ENCODE data around the gene PXMP2.

The PXMP2 gene

DNA sequence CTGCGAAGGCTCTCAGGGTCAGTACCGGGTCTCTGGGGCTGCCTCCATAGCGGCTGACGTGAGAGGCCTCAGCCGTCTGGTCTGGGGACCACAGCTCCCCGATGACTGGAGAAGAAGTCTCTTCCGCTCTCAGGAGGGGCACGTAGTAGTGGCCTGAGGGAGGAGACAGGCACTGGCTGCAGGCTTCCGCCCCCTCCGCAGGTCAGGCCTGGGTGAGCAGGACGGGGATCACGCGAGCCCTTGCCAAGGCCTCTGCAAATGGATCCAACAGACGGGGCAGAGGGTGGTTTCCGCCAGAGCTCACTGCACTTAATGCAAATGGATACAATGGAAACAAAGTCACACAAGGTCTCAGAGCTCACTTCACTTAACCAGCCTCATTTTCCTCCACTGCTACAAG lies 49.5 kb downstream of the PXMP2 start:
- no peak for TF ChIP-seq EZH2 (IDR thresholded peaks at IDR 0.05; ENCODE audit: borderline replicate concordance, low read length)
- TF ChIP-seq, protein P1, sequence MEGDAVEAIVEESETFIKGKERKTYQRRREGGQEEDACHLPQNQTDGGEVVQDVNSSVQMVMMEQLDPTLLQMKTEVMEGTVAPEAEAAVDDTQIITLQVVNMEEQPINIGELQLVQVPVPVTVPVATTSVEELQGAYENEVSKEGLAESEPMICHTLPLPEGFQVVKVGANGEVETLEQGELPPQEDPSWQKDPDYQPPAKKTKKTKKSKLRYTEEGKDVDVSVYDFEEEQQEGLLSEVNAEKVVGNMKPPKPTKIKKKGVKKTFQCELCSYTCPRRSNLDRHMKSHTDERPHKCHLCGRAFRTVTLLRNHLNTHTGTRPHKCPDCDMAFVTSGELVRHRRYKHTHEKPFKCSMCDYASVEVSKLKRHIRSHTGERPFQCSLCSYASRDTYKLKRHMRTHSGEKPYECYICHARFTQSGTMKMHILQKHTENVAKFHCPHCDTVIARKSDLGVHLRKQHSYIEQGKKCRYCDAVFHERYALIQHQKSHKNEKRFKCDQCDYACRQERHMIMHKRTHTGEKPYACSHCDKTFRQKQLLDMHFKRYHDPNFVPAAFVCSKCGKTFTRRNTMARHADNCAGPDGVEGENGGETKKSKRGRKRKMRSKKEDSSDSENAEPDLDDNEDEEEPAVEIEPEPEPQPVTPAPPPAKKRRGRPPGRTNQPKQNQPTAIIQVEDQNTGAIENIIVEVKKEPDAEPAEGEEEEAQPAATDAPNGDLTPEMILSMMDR (IDR thresholded peaks at IDR 0.05; ENCODE audit: low read length), result no peak
- no peak overlapping the region for H3K27ac ChIP-seq (ENCODE audit: low read depth, low read length, poor library complexity, severe bottlenecking)
- H3K36me3 ChIP-seq (ENCODE audit: insufficient read depth, low read length), result peaks cover 97% of the 10 kb centered on the region

DNA sequence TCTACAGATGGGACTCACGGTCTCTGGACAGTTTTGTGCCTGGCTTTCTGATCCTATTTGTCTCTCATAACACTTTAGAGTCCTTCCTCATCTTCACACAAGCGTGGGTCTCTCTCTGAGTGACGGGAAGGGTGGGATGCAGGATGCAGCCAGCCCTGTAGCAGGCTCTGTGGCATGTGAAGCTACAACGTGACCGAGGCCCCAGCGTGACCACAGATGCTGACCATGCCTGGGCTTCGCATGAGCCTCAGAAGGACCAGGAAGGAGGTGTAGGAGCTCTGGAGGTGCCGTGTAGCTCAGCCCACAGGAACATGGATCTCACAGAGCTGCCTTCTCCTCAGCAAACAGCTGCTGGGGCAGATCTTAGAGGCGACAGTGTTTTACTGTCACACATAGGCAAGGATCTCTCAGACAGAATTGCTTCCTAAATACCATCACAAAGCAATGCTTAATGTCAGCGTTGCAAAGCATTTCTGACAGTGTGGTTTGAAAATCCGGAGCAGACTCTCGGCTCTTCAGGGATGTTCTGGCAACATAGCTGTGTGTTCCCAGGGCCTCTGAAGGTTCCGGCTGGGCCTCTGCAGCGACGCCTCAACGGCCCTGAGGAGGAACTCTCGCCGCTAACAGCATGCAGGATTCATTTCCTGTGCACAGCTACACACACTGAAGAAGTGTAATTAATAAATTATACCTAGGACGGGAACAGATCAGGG lies 52.4 kb downstream of the PXMP2 start:
- no peak overlapping the region for H3K4me2 ChIP-seq (ENCODE audit: low read length)
- TF ChIP-seq, protein P1 (IDR thresholded peaks at IDR 0.05; ENCODE audit: low read length), result no peak
- no peak for TF ChIP-seq EZH2 (IDR thresholded peaks at IDR 0.05; ENCODE audit: borderline replicate concordance, low read length)
- no peak overlapping the region for H2AFZ ChIP-seq (ENCODE audit: low read length)
- no peak overlapping the region for H3K4me3 ChIP-seq (ENCODE audit: low read depth, low read length, poor library complexity, severe bottlenecking)
- H4K20me1 ChIP-seq (ENCODE audit: insufficient read depth, low read length), result no peaks in the 10 kb centered on the region
- H3K9ac ChIP-seq (ENCODE audit: low read length), result no peak overlapping the region
- no peaks in the 10 kb centered on the region for H3K79me2 ChIP-seq (ENCODE audit: insufficient read depth, low read length)
- no peak overlapping the region for H3K27ac ChIP-seq (ENCODE audit: low read depth, low read length, poor library complexity, severe bottlenecking)
- peaks cover 97% of the 10 kb centered on the region for H3K36me3 ChIP-seq (ENCODE audit: insufficient read depth, low read length)
- no peaks in the 10 kb centered on the region for H3K27me3 ChIP-seq (ENCODE audit: insufficient read depth, low read length)
- no peaks in the 10 kb centered on the region for H3K4me1 ChIP-seq (ENCODE audit: insufficient read depth, low read length, severe bottlenecking)
- no peaks in the 10 kb centered on the region for H3F3A ChIP-seq (ENCODE audit: insufficient read depth, low read length)
- no peaks in the 10 kb centered on the region for H3K9me3 ChIP-seq (ENCODE audit: low read length)
- H3K9me2 ChIP-seq (ENCODE audit: low read depth, low read length), result no peaks in the 10 kb centered on the region

More for the DNA sequence above, 49.5 kb downstream of the PXMP2 start:
- Histone ChIP-seq H3K9me2 (ENCODE audit: low read depth, low read length) (no peaks in the 10 kb centered on the region), H3K4me1 (ENCODE audit: insufficient read depth, low read length, severe bottlenecking) (no peaks in the 10 kb centered on the region), H4K20me1 (ENCODE audit: insufficient read depth, low read length) (no peaks in the 10 kb centered on the region), H3K27me3 (ENCODE audit: insufficient read depth, low read length) (no peaks in the 10 kb centered on the region), H2AFZ (ENCODE audit: low read length) (no peak overlapping the region), H3F3A (ENCODE audit: insufficient read depth, low read length) (no peaks in the 10 kb centered on the region), H3K9me3 (ENCODE audit: low read length) (no peaks in the 10 kb centered on the region), H3K4me3 (ENCODE audit: low read depth, low read length, poor library complexity, severe bottlenecking) (no peak overlapping the region), H3K9ac (ENCODE audit: low read length) (no peak overlapping the region), H3K4me2 (ENCODE audit: low read length) (no peak overlapping the region), H3K79me2 (ENCODE audit: insufficient read depth, low read length) (no peaks in the 10 kb centered on the region)

DNA sequence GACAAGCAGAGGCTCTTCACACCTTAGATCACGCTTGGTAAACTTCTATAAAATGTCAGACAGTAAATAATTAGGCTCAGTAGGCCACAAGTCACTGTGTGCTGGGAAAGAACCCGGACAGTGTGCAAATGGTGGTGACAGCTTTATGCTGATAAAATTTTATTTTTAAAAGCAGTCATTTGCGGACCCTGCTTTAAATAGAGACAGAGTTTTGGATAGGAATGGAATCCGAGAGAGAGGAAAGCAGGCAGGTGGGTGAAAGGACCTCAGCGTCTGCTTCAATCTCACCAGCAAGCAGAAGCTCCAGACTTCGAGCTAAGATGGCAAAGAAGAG lies 52.9 kb downstream of the PXMP2 start:
- H3K27me3 ChIP-seq (ENCODE audit: insufficient read depth, low read length), result no peaks in the 10 kb centered on the region
- peaks cover 97% of the 10 kb centered on the region for H3K36me3 ChIP-seq (ENCODE audit: insufficient read depth, low read length)
- H3F3A ChIP-seq (ENCODE audit: insufficient read depth, low read length), result no peaks in the 10 kb centered on the region
- H3K4me1 ChIP-seq (ENCODE audit: insufficient read depth, low read length, severe bottlenecking), result no peaks in the 10 kb centered on the region
- no peak overlapping the region for H3K4me2 ChIP-seq (ENCODE audit: low read length)
- no peak overlapping the region for H3K27ac ChIP-seq (ENCODE audit: low read depth, low read length, poor library complexity, severe bottlenecking)
- H4K20me1 ChIP-seq (ENCODE audit: insufficient read depth, low read length), result no peaks in the 10 kb centered on the region
- no peak overlapping the region for H3K9ac ChIP-seq (ENCODE audit: low read length)
- no peak overlapping the region for H3K4me3 ChIP-seq (ENCODE audit: low read depth, low read length, poor library complexity, severe bottlenecking)
- no peak overlapping the region for H2AFZ ChIP-seq (ENCODE audit: low read length)
- H3K79me2 ChIP-seq (ENCODE audit: insufficient read depth, low read length), result no peaks in the 10 kb centered on the region
- no peak for TF ChIP-seq EZH2 (IDR thresholded peaks at IDR 0.05; ENCODE audit: borderline replicate concordance, low read length)
- TF ChIP-seq, protein P1 (IDR thresholded peaks at IDR 0.05; ENCODE audit: low read length), result no peak
- H3K9me3 ChIP-seq (ENCODE audit: low read length), result no peaks in the 10 kb centered on the region
- H3K9me2 ChIP-seq (ENCODE audit: low read depth, low read length), result no peaks in the 10 kb centered on the region
